ENCODE measurements around the gene NRXN3.

DNA sequence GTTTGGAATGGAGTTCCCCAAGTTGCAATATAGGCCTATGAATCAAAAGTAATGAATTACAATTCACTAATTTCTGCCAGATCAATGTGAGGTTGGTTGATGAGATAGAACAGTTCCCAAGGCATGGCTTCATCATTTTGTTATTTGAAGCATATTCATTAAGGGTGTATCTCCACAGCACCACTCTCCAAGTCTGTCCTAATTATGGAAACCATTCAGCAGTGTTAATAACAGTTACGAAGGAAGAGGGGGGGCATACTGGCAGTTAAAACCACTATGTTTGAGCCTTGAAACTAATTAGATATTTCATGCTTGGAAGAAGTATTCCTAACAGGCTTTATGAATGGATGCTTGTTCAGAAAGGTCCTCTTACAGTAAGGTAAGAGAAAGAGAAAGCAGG, 1520.8 kb downstream of the NRXN3 start:
- TF ChIP-seq, protein P1, sequence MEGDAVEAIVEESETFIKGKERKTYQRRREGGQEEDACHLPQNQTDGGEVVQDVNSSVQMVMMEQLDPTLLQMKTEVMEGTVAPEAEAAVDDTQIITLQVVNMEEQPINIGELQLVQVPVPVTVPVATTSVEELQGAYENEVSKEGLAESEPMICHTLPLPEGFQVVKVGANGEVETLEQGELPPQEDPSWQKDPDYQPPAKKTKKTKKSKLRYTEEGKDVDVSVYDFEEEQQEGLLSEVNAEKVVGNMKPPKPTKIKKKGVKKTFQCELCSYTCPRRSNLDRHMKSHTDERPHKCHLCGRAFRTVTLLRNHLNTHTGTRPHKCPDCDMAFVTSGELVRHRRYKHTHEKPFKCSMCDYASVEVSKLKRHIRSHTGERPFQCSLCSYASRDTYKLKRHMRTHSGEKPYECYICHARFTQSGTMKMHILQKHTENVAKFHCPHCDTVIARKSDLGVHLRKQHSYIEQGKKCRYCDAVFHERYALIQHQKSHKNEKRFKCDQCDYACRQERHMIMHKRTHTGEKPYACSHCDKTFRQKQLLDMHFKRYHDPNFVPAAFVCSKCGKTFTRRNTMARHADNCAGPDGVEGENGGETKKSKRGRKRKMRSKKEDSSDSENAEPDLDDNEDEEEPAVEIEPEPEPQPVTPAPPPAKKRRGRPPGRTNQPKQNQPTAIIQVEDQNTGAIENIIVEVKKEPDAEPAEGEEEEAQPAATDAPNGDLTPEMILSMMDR (conservative IDR thresholded peaks at IDR 0.05 in 1 of 2, IDR thresholded peaks at IDR 0.05 in 1 of 2; ENCODE audit: extremely low read depth in 1 of 2, insufficient read depth in 1 of 2, low read depth in 1 of 2, low read length in 2 of 2), result no peak
- no peak for TF ChIP-seq EZH2 (IDR thresholded peaks at IDR 0.05; ENCODE audit: borderline replicate concordance, low read length)

Data from mammary epithelial cell (primary cell).